ENCODE data around the gene ZFAND6.

The ZFAND6 gene

GRCh38 chr15:80020731-80021130 lies 38.7 kb upstream of the ZFAND6 start:
- H3K23ac ChIP-seq (ENCODE audit: low read length): no peak overlapping the region
- no peak overlapping the region for H3K4me3 ChIP-seq (ENCODE audit: low read length)
- H2BK15ac ChIP-seq (replicated peaks; ENCODE audit: low read depth): no peak overlapping the region
- no peak for DNase-seq
- no peak overlapping the region for H3K9ac ChIP-seq (ENCODE audit: low read length)
- no peak overlapping the region for H3K4ac ChIP-seq (ENCODE audit: low read depth, low read length)
- H3K4me1 ChIP-seq (ENCODE audit: control insufficient read depth, low read depth, low read length): no peaks in the 10 kb centered on the region
- WGBS (ENCODE audit: extremely low coverage, insufficient coverage, low lambda C conversion rate): no CpG with 5 or more reads among the region's 3 CpGs
- H3K79me2 ChIP-seq (ENCODE audit: control insufficient read depth, insufficient read depth, low read length): no peaks in the 10 kb centered on the region
- no peak overlapping the region for H3K4me2 ChIP-seq (ENCODE audit: low read length)
- H4K8ac ChIP-seq (ENCODE audit: low read depth, low read length): no peak overlapping the region
- no peak overlapping the region for H4K5ac ChIP-seq (ENCODE audit: low read length)
- no peak overlapping the region for H2BK5ac ChIP-seq (ENCODE audit: low read length)
- H2BK120ac ChIP-seq (ENCODE audit: low read depth, low read length): no peak overlapping the region
- H3K18ac ChIP-seq (ENCODE audit: low read length): no peak overlapping the region
- H3K27me3 ChIP-seq (ENCODE audit: insufficient read depth, low read length, poor library complexity): no peaks in the 10 kb centered on the region
- H3K56ac ChIP-seq (ENCODE audit: low read length): no peak overlapping the region
- H3K36me3 ChIP-seq (ENCODE audit: control insufficient read depth, insufficient read depth, low read length): no peaks in the 10 kb centered on the region
- H3K27ac ChIP-seq (ENCODE audit: low read depth, low read length): no peak overlapping the region
- no peak overlapping the region for H2AK5ac ChIP-seq (ENCODE audit: low read length)
- H3K79me1 ChIP-seq (ENCODE audit: low read length): no peaks in the 10 kb centered on the region

- Histone ChIP-seq H3K4me1 (ENCODE audit: control insufficient read depth, low read depth, low read length) (peaks cover 2% of the 10 kb centered on the region), H3K9ac (ENCODE audit: low read length) (no peak overlapping the region), H3K27ac (ENCODE audit: low read depth, low read length) (no peak overlapping the region), H2BK120ac (ENCODE audit: low read depth, low read length) (no peak overlapping the region), H3K79me2 (ENCODE audit: control insufficient read depth, insufficient read depth, low read length) (no peaks in the 10 kb centered on the region), H3K4me3 (ENCODE audit: low read length) (no peak overlapping the region), H2BK15ac (replicated peaks; ENCODE audit: low read depth) (no peak overlapping the region), H3K23ac (ENCODE audit: low read length) (no peak overlapping the region), H3K18ac (ENCODE audit: low read length) (no peak overlapping the region), H2AK5ac (ENCODE audit: low read length) (no peak overlapping the region), H3K4ac (ENCODE audit: low read depth, low read length) (no peak overlapping the region), H4K5ac (ENCODE audit: low read length) (no peak overlapping the region), H3K4me2 (ENCODE audit: low read length) (no peak overlapping the region), H3K36me3 (ENCODE audit: control insufficient read depth, insufficient read depth, low read length) (no peaks in the 10 kb centered on the region), H3K56ac (ENCODE audit: low read length) (no peak overlapping the region), H3K79me1 (ENCODE audit: low read length) (no peaks in the 10 kb centered on the region), H4K8ac (ENCODE audit: low read depth, low read length) (no peak overlapping the region), H3K27me3 (ENCODE audit: insufficient read depth, low read length, poor library complexity) (peaks cover 2% of the 10 kb centered on the region), H2BK5ac (ENCODE audit: low read length) (no peak overlapping the region)
- DNase-seq: no peak
- no CpG with 5 or more reads among the region's 3 CpGs for WGBS (ENCODE audit: extremely low coverage, insufficient coverage, low lambda C conversion rate)
Observed at GRCh38 chr15:80026310-80026709, 33.2 kb upstream of the ZFAND6 start.

- no peak overlapping the region for H3K27ac ChIP-seq (ENCODE audit: low read depth, low read length)
- no peaks in the 10 kb centered on the region for H3K79me1 ChIP-seq (ENCODE audit: low read length)
- H3K56ac ChIP-seq (ENCODE audit: low read length): no peak overlapping the region
- peaks cover 2% of the 10 kb centered on the region for H3K27me3 ChIP-seq (ENCODE audit: insufficient read depth, low read length, poor library complexity)
- no CpG with 5 or more reads among the region's 4 CpGs for WGBS (ENCODE audit: extremely low coverage, insufficient coverage, low lambda C conversion rate)
- DNase-seq: no peak
- no peak overlapping the region for H4K5ac ChIP-seq (ENCODE audit: low read length)
- no peaks in the 10 kb centered on the region for H3K36me3 ChIP-seq (ENCODE audit: control insufficient read depth, insufficient read depth, low read length)
- H2BK5ac ChIP-seq (ENCODE audit: low read length): no peak overlapping the region
- no peak overlapping the region for H2AK5ac ChIP-seq (ENCODE audit: low read length)
- no peak overlapping the region for H3K4ac ChIP-seq (ENCODE audit: low read depth, low read length)
- no peak overlapping the region for H3K18ac ChIP-seq (ENCODE audit: low read length)
- no peak overlapping the region for H3K23ac ChIP-seq (ENCODE audit: low read length)
- no peak overlapping the region for H3K4me3 ChIP-seq (ENCODE audit: low read length)
- no peak overlapping the region for H3K9ac ChIP-seq (ENCODE audit: low read length)
- H4K8ac ChIP-seq (ENCODE audit: low read depth, low read length): no peak overlapping the region
- peaks cover 2% of the 10 kb centered on the region for H3K4me1 ChIP-seq (ENCODE audit: control insufficient read depth, low read depth, low read length)
- H2BK120ac ChIP-seq (ENCODE audit: low read depth, low read length): no peak overlapping the region
- H3K79me2 ChIP-seq (ENCODE audit: control insufficient read depth, insufficient read depth, low read length): no peaks in the 10 kb centered on the region
- H3K4me2 ChIP-seq (ENCODE audit: low read length): no peak overlapping the region
- no peak overlapping the region for H2BK15ac ChIP-seq (replicated peaks; ENCODE audit: low read depth)
Observed at GRCh38 chr15:80026754-80027153, 32.7 kb upstream of the ZFAND6 start.

GRCh38 chr15:80028937-80029336 lies 30.5 kb upstream of the ZFAND6 start:
- Histone ChIP-seq H2BK15ac (replicated peaks; ENCODE audit: low read depth) (no peak overlapping the region), H4K8ac (ENCODE audit: low read depth, low read length) (no peak overlapping the region), H2BK120ac (ENCODE audit: low read depth, low read length) (no peak overlapping the region), H3K79me2 (ENCODE audit: control insufficient read depth, insufficient read depth, low read length) (no peaks in the 10 kb centered on the region), H3K56ac (ENCODE audit: low read length) (no peak overlapping the region), H3K4me2 (ENCODE audit: low read length) (no peak overlapping the region), H3K23ac (ENCODE audit: low read length) (no peak overlapping the region), H3K18ac (ENCODE audit: low read length) (no peak overlapping the region), H2BK5ac (ENCODE audit: low read length) (no peak overlapping the region), H3K4ac (ENCODE audit: low read depth, low read length) (no peak overlapping the region), H2AK5ac (ENCODE audit: low read length) (no peak overlapping the region), H3K36me3 (ENCODE audit: control insufficient read depth, insufficient read depth, low read length) (no peaks in the 10 kb centered on the region), H3K4me1 (ENCODE audit: control insufficient read depth, low read depth, low read length) (peaks cover 2% of the 10 kb centered on the region), H3K4me3 (ENCODE audit: low read length) (no peak overlapping the region), H3K79me1 (ENCODE audit: low read length) (no peaks in the 10 kb centered on the region), H3K27me3 (ENCODE audit: insufficient read depth, low read length, poor library complexity) (peaks cover 2% of the 10 kb centered on the region), H4K5ac (ENCODE audit: low read length) (no peak overlapping the region), H3K27ac (ENCODE audit: low read depth, low read length) (no peak overlapping the region), H3K9ac (ENCODE audit: low read length) (no peak overlapping the region)
- no CpG with 5 or more reads among the region's 2 CpGs for WGBS (ENCODE audit: extremely low coverage, insufficient coverage, low lambda C conversion rate)
- DNase-seq: peak; percentile 22

- no peak overlapping the region for H3K4ac ChIP-seq (ENCODE audit: low read depth, low read length)
- H3K27ac ChIP-seq (ENCODE audit: low read depth, low read length): no peak overlapping the region
- H2BK120ac ChIP-seq (ENCODE audit: low read depth, low read length): no peak overlapping the region
- no peak overlapping the region for H3K4me3 ChIP-seq (ENCODE audit: low read length)
- H3K4me2 ChIP-seq (ENCODE audit: low read length): no peak overlapping the region
- no peak overlapping the region for H3K18ac ChIP-seq (ENCODE audit: low read length)
- no peak overlapping the region for H2BK5ac ChIP-seq (ENCODE audit: low read length)
- peaks cover 2% of the 10 kb centered on the region for H3K27me3 ChIP-seq (ENCODE audit: insufficient read depth, low read length, poor library complexity)
- H3K36me3 ChIP-seq (ENCODE audit: control insufficient read depth, insufficient read depth, low read length): no peaks in the 10 kb centered on the region
- H4K8ac ChIP-seq (ENCODE audit: low read depth, low read length): no peak overlapping the region
- no peak overlapping the region for H3K56ac ChIP-seq (ENCODE audit: low read length)
- no peak overlapping the region for H2BK15ac ChIP-seq (replicated peaks; ENCODE audit: low read depth)
- no peak for DNase-seq
- no peaks in the 10 kb centered on the region for H3K79me1 ChIP-seq (ENCODE audit: low read length)
- no peaks in the 10 kb centered on the region for H3K79me2 ChIP-seq (ENCODE audit: control insufficient read depth, insufficient read depth, low read length)
- WGBS (ENCODE audit: extremely low coverage, insufficient coverage, low lambda C conversion rate): no CpG with 5 or more reads among the region's 3 CpGs
- no peak overlapping the region for H4K5ac ChIP-seq (ENCODE audit: low read length)
- H3K9ac ChIP-seq (ENCODE audit: low read length): no peak overlapping the region
- H3K4me1 ChIP-seq (ENCODE audit: control insufficient read depth, low read depth, low read length): peaks cover 2% of the 10 kb centered on the region
- H2AK5ac ChIP-seq (ENCODE audit: low read length): no peak overlapping the region
- no peak overlapping the region for H3K23ac ChIP-seq (ENCODE audit: low read length)
Observed at GRCh38 chr15:80031841-80032240, 27.6 kb upstream of the ZFAND6 start.

GRCh38 chr15:80034629-80035028 lies 24.8 kb upstream of the ZFAND6 start:
- H2AK5ac ChIP-seq (ENCODE audit: low read length): no peak overlapping the region
- no peak overlapping the region for H3K4me2 ChIP-seq (ENCODE audit: low read length)
- H3K18ac ChIP-seq (ENCODE audit: low read length): no peak overlapping the region
- H3K9ac ChIP-seq (ENCODE audit: low read length): no peak overlapping the region
- H4K8ac ChIP-seq (ENCODE audit: low read depth, low read length): no peak overlapping the region
- no peaks in the 10 kb centered on the region for H3K4me1 ChIP-seq (ENCODE audit: control insufficient read depth, low read depth, low read length)
- H4K5ac ChIP-seq (ENCODE audit: low read length): no peak overlapping the region
- no peak overlapping the region for H2BK120ac ChIP-seq (ENCODE audit: low read depth, low read length)
- DNase-seq: no peak
- H3K27me3 ChIP-seq (ENCODE audit: insufficient read depth, low read length, poor library complexity): peaks cover 2% of the 10 kb centered on the region
- no peak overlapping the region for H2BK15ac ChIP-seq (replicated peaks; ENCODE audit: low read depth)
- H3K4me3 ChIP-seq (ENCODE audit: low read length): no peak overlapping the region
- no peak overlapping the region for H3K23ac ChIP-seq (ENCODE audit: low read length)
- no peaks in the 10 kb centered on the region for H3K79me1 ChIP-seq (ENCODE audit: low read length)
- H3K4ac ChIP-seq (ENCODE audit: low read depth, low read length): no peak overlapping the region
- no peak overlapping the region for H3K27ac ChIP-seq (ENCODE audit: low read depth, low read length)
- H3K79me2 ChIP-seq (ENCODE audit: control insufficient read depth, insufficient read depth, low read length): no peaks in the 10 kb centered on the region
- no CpG with 5 or more reads among the region's 3 CpGs for WGBS (ENCODE audit: extremely low coverage, insufficient coverage, low lambda C conversion rate)
- H2BK5ac ChIP-seq (ENCODE audit: low read length): no peak overlapping the region
- H3K36me3 ChIP-seq (ENCODE audit: control insufficient read depth, insufficient read depth, low read length): no peaks in the 10 kb centered on the region
- H3K56ac ChIP-seq (ENCODE audit: low read length): no peak overlapping the region

Data from mesendoderm (in vitro differentiated cells).